ENCODE data around the gene LHX4. TPM values are rescaled to one million over a fixed set of nuclear protein-coding genes. Genes with fewer than 3 reads are reported as not detected.

The LHX4 gene
- polyA plus RNA-seq, 5 donors = 3.1 to 5.1 (median 4.1) TPM

GRCh38 chr1:180225403-180225802 is 4.7 kb upstream of the LHX4 start:
- no peak for DNase-seq

DNA sequence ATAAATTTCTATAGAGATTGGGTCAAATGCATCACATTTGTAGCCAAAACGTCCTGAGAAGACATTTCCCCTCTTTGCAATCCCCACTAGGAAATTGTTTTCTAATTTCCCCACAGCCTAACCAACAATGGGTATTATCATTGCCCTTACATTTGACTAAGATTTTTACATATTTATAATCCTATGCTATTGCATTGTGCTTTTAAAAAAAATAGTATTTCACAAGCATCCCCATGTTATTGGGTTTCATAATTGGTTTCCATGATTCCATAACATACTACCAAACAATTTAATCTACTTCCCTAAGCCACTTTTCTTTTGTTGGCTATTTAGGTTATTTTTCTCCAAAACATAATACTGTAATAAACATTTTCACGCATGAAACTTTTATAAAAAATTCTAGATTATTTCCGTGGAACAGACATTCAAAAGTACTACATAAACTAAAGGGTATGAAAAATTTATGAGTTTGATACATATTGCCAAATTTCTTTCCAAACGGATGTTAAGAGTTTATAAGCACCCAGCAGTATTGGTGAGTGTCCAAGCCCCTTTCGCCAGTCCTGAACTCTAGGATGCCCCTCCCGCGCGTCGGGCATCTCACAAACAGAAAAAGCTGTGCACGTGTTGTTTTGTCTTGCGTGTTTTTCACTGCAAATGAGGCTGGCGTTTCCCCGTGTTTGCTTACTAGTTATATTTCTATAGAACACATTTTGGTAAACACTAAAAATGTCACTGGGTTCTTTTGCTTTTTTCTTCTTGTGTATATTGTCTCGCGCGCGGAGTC is 2.0 kb upstream of the LHX4 start:
- no peak for DNase-seq

GRCh38 chr1:180228648-180229482 is 1.2 kb upstream of the LHX4 start:
- DNase-seq = no peak

DNA sequence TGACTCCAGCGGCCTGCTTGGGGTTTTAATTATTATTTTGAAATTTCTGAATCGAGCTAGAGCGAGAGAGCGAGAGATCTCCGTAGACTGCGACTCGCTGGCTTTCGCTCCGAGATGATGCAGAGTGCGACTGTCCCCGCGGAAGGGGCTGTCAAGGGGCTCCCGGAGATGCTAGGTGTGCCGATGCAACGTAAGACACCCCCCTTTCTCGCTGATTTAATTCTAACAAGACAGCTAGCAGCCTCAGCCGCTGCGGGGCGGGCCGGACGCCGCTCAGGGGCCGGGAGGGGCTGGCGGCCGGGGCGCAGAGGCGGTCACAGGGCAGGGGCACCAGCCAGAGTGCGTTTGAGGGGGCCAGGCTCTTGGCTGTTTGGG is 339 bp downstream of the LHX4 start:
- DNase-seq = no peak

GRCh38 chr1:180230791-180231505 is 884 bp downstream of the LHX4 start:
- no peak for DNase-seq

GRCh38 chr1:180231506-180231921 is 1.4 kb downstream of the LHX4 start:
- DNase-seq = no peak

DNA sequence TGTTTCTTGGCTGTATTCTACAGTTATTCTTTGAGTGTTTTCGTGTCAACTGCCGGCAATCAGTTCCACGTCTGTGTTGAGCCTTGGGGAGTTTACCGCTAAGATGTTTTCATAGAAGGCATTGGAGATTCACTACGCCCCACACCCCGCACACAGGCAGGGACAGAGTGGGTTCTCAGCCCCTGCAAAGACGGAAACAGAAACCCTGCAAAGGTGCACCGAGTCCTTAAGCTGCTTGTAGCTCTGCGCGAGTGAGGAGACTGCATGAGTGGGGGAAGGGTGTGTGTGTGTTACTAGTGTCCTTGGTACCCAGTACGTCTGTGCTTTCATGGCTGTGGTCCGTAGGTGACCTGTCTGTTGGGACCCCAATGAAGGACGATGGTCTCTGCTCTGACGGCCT is 1.9 kb downstream of the LHX4 start:
- no peak for DNase-seq

DNA sequence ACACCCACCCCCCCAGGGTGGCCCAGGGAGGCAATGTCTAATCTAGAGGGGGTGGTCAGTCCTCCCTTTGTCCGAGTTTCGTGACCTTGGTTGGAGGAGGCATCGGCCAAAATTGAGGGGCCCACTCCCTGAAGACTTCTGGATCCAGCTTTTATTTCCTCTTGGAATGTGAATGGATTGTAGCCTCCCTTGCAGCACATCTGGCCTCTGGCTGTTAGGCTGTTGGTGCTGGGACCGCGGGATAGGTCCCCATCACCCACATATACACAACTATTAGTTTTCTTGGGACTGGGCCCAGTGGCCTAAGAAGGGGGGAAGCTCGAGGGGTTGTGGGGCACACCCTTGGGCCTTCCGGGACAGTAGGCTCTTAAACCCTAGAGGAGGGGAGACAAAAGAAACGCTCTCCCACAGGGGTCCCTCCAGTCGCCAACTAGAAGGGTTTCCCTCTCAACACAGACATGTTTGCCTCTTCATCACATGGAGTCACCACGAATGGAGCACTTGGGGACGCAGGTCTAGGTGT is 2.5 kb downstream of the LHX4 start:
- no peak for DNase-seq

DNA sequence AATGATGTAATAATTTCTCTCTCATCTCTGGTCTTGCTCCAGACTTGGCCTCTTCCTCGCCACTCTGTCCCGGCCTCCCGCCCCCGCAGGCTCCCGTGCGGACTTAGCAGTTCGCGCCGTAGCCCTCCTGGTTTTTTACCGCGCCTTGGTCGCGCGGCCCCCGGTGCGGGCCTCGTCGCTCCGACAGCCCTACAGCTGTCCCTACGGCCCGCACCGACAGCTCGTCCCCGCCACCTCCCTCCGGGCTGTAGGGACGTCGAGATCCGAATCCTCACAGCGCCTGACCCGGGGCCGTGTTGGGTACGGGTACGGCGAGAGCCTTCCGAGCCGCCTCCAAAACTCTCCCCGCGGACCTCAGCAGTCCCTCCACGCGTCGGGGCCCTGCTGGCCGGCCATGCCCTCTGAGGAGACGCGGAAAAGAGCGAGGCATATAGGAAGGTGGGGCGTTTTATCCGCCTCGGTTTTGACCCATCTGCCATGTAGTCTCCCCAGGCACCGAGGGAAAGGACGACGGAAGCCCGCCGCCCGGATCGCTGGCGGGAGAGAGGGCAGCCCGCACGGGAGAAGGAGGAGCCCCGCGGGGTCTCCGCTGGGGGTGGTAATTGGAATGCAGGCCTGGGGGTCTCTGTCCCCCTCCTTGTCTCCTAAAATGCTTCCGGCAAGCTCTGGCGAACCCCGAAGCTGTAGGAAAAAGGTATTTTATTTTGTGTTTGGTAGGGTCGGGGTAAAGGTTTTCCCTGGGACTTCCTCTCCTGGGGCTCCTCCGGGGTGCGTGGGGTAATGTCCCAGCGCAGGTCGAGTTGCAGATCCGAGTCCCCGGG is 3.3 kb downstream of the LHX4 start:
- no peak for DNase-seq

DNA sequence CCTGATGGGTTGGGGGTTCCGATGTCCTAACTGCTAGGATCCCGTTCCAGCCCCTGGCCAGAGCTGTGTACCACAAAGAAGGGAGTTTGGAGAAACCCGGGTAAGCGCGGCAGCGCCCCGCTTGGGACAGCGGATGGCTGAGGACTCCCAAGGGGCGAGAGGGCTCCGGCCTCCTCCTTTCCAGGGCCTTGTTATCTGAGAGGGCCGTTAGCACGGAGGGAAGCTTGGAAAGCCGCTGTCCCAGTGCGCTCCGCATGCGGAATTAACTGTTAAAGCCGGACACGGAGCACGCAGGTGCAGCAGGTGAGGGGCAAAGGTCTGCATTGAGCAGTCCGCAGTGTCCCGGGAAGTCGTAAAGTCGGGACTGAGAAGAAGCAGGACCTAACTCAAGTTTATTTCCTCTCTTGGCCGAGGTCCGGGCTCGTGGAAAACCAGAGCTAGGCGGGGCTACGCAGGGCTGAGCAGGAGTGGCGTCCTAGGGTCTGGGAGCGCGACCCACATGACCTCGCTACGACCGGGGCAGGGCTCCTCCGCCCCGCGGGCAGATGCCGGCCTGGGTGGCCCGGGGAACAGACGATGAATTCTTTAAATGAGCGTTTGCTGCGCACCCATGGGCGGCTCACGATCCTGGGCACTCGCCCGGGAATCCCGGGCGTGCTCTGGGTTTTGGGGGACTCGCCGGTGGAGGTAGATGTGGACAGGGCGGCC is 4.5 kb downstream of the LHX4 start:
- no peak for DNase-seq

- DNase-seq = no peak
Observed at GRCh38 chr1:180235077-180235501, 5.0 kb downstream of the LHX4 start.

GRCh38 chr1:180235502-180236239 is 5.6 kb downstream of the LHX4 start:
- no peak for DNase-seq

GRCh38 chr1:180236698-180237509 is 6.8 kb downstream of the LHX4 start:
- DNase-seq = no peak

GRCh38 chr1:180237869-180238476 is 7.9 kb downstream of the LHX4 start:
- no peak for DNase-seq

DNA sequence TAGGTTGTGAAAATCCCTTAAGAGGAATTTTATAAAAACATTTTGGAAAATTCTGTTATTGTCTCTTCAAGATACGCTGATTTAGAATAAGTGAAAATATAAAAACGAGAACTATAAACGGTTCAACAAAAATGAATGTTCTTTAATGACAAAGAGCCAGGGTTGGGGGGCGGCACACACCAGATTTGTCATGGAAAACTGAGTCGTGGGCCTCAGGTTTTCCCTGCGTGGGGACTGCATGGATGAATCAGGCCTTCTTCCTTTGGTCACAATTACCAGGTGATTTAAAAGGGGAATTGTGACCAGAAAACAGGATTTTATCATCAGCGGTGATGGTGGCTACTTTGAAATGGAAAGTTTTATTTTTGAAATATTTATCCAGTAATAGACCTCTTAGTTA is 8.6 kb downstream of the LHX4 start:
- DNase-seq = no peak

DNA sequence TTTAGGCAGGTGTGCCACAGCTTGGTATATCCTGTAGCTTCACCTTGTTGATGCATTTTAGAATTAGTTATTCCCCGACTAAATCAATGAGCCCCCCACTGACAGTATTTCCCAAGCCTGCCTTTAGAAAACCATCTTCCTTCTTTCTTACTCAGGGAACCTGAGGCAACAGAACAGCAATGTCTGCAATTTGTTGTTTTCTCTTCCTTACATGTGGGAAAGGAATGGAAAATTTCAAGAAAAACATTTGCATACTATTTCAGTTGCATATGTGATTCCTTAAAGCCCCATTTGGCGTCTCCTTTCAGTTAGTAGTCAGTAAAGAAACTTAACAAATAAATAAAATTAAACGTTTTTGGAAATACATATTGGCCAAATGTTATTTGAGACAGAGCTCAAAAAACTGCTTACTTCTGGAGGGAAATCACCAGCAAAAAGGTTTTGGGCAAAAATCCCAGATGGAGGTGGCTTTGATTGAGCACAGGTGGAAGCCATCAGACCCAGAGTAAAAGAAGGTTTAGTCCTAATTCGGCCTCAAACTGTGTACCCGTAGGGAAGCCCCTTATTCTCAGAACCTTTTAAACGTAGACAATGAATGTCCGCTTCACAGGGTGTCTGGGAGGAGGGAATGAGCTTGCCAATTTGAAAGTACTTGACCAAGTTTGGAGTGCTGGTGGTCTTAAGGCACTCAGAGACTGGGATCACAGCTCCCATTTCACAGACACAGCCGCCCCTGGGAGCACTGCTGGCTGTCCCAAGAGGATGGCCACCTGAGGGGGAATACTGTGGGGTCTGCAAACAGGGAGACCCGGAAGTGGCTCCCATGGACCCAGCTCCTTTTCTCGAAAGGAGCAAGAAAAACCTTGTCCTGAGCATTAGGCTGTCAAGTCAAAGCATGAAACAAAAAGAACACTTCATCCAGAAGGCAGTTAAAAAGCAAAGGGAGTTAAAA is 9.4 kb downstream of the LHX4 start:
- no peak for DNase-seq

Data from right lung (tissue), 5 donors.